AG10803 (cell line): ENCODE measurements around the gene C16orf95.
"Not testable (repeated sequence)": the region's sequence is repeated elsewhere in the genome, so short reads cannot be mapped to it uniquely, and the experiment has no call there.

Experiments used
- DNase-seq: peaks from one replicate; pipeline ENCODE4 v3.0.0; 2010; ENCODE audit warnings: low read depth
- H3K4me3 ChIP-seq: 2 replicates; pipeline ENCODE4 v1.5.1; 2011; ENCODE audit warnings: mild to moderate bottlenecking, low read length, control low read depth
- TF ChIP-seq, protein P1 (sequence below): conservative IDR thresholded peaks from 2 replicates; pipeline ENCODE4 v1.5.1; 2011; ENCODE audit warnings: mild to moderate bottlenecking, low read length, control low read depth, inconsistent platforms

Gene C16orf95

GRCh38 chr16:87342504-87342903 is 25.3 kb upstream of the C16orf95 start:
- TF ChIP-seq, protein P1, sequence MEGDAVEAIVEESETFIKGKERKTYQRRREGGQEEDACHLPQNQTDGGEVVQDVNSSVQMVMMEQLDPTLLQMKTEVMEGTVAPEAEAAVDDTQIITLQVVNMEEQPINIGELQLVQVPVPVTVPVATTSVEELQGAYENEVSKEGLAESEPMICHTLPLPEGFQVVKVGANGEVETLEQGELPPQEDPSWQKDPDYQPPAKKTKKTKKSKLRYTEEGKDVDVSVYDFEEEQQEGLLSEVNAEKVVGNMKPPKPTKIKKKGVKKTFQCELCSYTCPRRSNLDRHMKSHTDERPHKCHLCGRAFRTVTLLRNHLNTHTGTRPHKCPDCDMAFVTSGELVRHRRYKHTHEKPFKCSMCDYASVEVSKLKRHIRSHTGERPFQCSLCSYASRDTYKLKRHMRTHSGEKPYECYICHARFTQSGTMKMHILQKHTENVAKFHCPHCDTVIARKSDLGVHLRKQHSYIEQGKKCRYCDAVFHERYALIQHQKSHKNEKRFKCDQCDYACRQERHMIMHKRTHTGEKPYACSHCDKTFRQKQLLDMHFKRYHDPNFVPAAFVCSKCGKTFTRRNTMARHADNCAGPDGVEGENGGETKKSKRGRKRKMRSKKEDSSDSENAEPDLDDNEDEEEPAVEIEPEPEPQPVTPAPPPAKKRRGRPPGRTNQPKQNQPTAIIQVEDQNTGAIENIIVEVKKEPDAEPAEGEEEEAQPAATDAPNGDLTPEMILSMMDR: no peak
- no peak for DNase-seq
- H3K4me3 ChIP-seq: no peak overlapping the region

DNA sequence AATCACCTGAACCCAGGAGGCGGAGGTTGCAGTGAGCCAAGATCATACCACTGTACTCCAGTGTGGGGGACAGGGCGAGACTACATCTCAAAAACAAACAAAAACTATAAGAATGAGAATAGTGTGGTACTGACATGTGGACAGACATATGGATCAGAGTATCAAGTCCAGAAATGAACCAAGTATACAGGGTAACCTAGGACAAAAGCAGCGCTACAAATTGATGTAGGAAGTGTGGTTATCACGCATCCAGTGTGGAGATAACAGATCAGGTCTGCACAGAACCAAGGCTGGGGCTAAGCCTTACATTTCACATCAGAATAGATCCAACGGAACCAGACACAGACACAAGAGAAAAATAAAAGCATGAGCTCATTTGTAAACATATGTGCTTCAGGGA is 23.0 kb upstream of the C16orf95 start:
- no peak for DNase-seq
- TF ChIP-seq, protein P1: no peak
- H3K4me3 ChIP-seq: no peak overlapping the region

DNA sequence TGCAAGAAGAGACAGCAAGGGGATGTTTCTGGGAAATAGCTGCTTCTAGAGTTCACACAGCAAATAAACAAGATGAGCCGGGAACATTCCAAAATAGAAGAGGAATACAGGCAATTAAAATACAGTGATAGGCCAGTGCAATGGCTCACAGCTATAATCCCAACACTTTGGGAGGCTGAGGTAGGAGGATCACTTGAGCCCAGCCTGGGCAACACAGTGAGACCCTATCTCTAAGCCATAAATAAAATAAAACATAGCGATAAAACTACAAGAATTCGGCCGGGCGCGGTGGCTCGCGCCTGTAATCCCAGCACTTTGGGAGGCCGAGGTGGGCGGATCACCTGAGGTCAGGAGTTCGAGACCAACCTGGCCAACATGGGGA is 22.5 kb upstream of the C16orf95 start:
- H3K4me3 ChIP-seq, DNase-seq: not testable (repeated sequence)

DNA sequence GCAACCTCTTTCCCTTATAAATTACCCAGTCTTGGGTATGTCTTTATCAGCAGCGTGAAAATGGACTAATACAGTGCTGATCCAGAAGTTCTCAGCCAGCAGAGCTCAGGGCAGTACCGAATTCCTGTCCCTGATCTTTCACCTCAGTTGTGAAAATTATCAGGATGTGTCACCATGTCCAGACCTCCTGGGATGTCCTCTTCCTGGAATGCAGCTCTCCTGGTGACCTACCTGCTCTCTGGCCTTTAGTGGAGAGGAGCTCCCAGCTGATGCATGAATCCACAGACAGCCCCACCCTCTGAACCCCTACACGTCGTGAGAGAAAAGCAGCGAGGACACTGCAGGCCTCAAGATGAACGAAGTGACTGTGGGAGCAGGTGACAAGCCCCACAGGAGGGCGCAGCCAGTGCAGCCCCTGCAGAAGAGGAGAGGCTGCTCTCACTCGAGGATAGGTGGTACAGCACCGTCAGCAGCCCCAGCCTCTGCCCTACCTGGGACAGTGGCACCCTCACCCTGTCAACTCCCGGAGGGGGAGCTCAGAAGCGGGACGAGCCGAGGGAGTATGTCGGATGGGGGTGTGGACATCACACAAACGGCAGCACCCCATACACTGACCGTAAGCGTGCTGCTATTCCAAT is 22.0 kb upstream of the C16orf95 start:
- H3K4me3 ChIP-seq: no peak overlapping the region
- DNase-seq: no peak
- TF ChIP-seq, protein P1: no peak

GRCh38 chr16:87338155-87338765 is 21.1 kb upstream of the C16orf95 start:
- TF ChIP-seq, protein P1: no peak
- no peak for DNase-seq
- H3K4me3 ChIP-seq: no peak overlapping the region

GRCh38 chr16:87337262-87337771 is 20.1 kb upstream of the C16orf95 start:
- H3K4me3 ChIP-seq: no peak overlapping the region
- TF ChIP-seq, protein P1: no peak
- no peak for DNase-seq

- no peak for DNase-seq
- TF ChIP-seq, protein P1: no peak
- H3K4me3 ChIP-seq: no peak overlapping the region
These were observed 19.4 kb upstream of the C16orf95 start for GRCh38 chr16:87336434-87337240.
